ENCODE measurements around the gene ZNF516.

Gene ZNF516

GRCh38 chr18:76346490-76347130, 148.4 kb downstream of the ZNF516 start:
- DNase-seq (ENCODE audit: low spot score): no peak
- Histone ChIP-seq H3K27ac (no peak overlapping the region), H3K4me3 (no peak overlapping the region)
- no peak for TF ChIP-seq CTCF (IDR thresholded peaks at IDR 0.05)

DNA sequence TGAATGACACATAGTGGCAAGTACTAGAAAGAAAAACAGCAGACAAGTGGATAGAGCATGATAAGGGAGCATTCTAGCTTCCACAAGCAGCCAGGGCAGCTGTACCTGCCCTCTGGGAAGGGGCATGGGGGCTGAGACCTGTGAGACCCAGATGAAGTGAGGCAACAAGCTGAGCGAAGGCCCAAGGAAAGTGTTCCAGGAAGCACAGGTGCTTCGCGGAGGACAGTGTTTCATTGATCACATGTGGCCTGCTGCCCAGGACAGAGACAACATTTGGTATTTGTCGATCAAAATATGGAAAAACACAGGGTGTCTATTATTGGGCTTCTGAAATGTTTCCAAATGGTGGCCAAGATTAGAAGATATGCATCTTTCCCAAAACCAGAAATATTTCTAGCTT, 149.1 kb downstream of the ZNF516 start:
- Histone ChIP-seq H3K27ac (no peak overlapping the region), H3K4me3 (no peak overlapping the region)
- no peak for DNase-seq (ENCODE audit: low spot score)
- no peak for TF ChIP-seq CTCF (IDR thresholded peaks at IDR 0.05)

DNA sequence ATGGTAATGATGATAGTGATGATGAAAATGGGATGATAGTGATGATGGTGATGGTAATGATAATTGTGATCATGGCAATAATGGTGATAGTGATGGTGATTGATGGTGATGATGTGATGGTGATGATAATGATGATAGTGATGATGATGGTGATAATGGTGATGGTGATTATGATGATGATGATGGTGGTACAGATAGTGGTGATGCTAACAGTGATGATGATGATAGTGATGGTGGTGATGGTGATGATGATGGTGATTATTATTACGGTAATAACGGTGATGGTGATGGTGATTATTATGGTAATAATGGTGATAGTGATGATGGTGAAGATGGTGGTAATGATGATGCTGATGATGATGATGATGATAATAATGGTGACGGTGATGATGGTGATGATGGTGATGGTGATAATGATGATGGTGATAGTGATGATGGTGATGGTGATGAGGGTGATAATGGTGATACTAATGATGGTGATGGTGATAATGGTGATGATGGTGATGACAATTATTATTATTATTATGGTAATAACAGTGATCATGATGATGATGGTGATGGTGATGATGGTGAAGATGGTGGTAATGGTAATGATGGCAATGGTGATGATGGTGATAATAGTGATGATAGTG, 151.0 kb downstream of the ZNF516 start:
- DNase-seq (ENCODE audit: low spot score): no peak
- no peak overlapping the region for H3K4me3 ChIP-seq
- TF ChIP-seq CTCF (IDR thresholded peaks at IDR 0.05): no peak

GRCh38 chr18:76340410-76340809, 154.6 kb downstream of the ZNF516 start:
- TF ChIP-seq CTCF (IDR thresholded peaks at IDR 0.05): no peak
- Histone ChIP-seq H3K27ac (no peak overlapping the region), H3K4me3 (no peak overlapping the region)
- DNase-seq (ENCODE audit: low spot score): no peak

More for the DNA sequence above, 151.0 kb downstream of the ZNF516 start:
- no peak overlapping the region for H3K27ac ChIP-seq

GRCh38 chr18:76339246-76339620, 155.8 kb downstream of the ZNF516 start:
- no peak overlapping the region for H3K4me3 ChIP-seq
- DNase-seq (ENCODE audit: low spot score): no peak
- no peak for TF ChIP-seq CTCF (IDR thresholded peaks at IDR 0.05)
- H3K27ac ChIP-seq: no peak overlapping the region

DNA sequence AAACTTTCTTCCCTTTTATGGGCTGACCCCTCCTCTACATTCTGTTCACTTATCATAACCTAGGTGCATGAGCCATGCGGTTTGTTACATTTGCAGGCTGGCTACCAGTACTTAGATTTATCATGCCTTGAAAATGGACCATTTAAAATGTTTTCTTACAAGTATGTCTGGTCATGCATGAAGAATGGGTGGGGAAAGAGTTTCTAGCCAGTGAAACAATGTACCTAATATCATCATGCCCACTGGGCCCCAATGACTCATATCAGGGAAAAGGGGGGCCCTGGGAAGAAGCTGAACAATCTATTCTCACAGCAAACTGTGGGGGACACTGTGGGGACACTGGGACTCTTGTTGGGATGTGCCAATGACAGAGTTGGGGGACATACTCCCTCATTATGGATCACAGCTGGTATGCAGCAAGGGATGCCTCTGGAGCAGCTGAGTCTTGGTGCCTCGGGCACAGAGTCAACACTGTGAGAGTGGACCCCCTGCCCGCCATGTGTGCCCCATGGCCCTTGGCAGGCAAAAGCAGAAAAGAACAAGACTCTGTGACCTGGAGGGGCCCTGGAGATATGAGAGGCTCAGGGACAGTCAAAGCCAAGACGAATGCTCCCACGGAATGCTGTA, 156.3 kb downstream of the ZNF516 start:
- no peak for DNase-seq (ENCODE audit: low spot score)

More for the DNA sequence above, 156.3 kb downstream of the ZNF516 start:
- Histone ChIP-seq H3K27ac (no peak overlapping the region), H3K4me3 (no peak overlapping the region)
- TF ChIP-seq CTCF (IDR thresholded peaks at IDR 0.05): no peak
